DOHH2 (cell line): ENCODE data around the gene LOC128125822.

Experiments
- H3F3A ChIP-seq: fragments of 200-600 bp; sonication (generic), shearing (Covaris generic); 2 replicates; pipeline ENCODE4 v1.6.0; 2016; ENCODE audit warnings: antibody characterized with exemption, mild to moderate bottlenecking; ENCODE audit not compliant: control insufficient read depth, insufficient read depth
- H3K27ac ChIP-seq: fragments of 200-600 bp; sonication (generic); 2 replicates; pipeline ENCODE4 v1.5.1; 2014; ENCODE audit warnings: low read depth, mild to moderate bottlenecking, low read length, moderate library complexity
- H3K27me3 ChIP-seq: fragments of 200-600 bp; sonication (generic); 2 replicates; pipeline ENCODE4 v1.6.1; 2014; ENCODE audit warnings: mild to moderate bottlenecking, low read length, mixed read lengths; ENCODE audit not compliant: control insufficient read depth
- H3K36me3 ChIP-seq: fragments of 200-600 bp; sonication (generic); 2 replicates; pipeline ENCODE4 v1.6.1; 2014; ENCODE audit warnings: mild to moderate bottlenecking, low read length, moderate library complexity, mixed read lengths; ENCODE audit not compliant: control insufficient read depth
- H3K4me1 ChIP-seq: fragments of 200-600 bp; sonication (generic); 2 replicates; pipeline ENCODE4 v1.6.1; 2014; ENCODE audit warnings: mild to moderate bottlenecking, low read length, mixed read lengths; ENCODE audit not compliant: control insufficient read depth
- H3K4me2 ChIP-seq: fragments of 200-600 bp; sonication (generic); 2 replicates; pipeline ENCODE4 v1.6.0; 2014; ENCODE audit warnings: mild to moderate bottlenecking, low read length, moderate library complexity
- H3K4me3 ChIP-seq: fragments of 200-600 bp; sonication (generic); 2 replicates; pipeline ENCODE4 v1.5.1; 2014; ENCODE audit warnings: mild to moderate bottlenecking, low read length, mixed read lengths
- H3K79me2 ChIP-seq: fragments of 200-600 bp; sonication (generic); 2 replicates; pipeline ENCODE4 v1.6.1; 2014; ENCODE audit warnings: mild to moderate bottlenecking, low read length, mixed read lengths; ENCODE audit not compliant: control insufficient read depth
- H3K9me2 ChIP-seq: fragments of 200-600 bp; sonication (generic); replicated peaks from 2 replicates; pipeline ENCODE4 v1.6.1; 2014; ENCODE audit warnings: mild to moderate bottlenecking, low read length, mixed read lengths; ENCODE audit not compliant: control insufficient read depth
- H3K9me3 ChIP-seq: fragments of 200-600 bp; sonication (generic); 2 replicates; pipeline ENCODE4 v1.6.1; 2014; ENCODE audit warnings: antibody characterized with exemption, low read length, mixed read lengths; ENCODE audit not compliant: control insufficient read depth, insufficient read depth
- H4K20me1 ChIP-seq: fragments of 200-600 bp; sonication (generic); 2 replicates; pipeline ENCODE4 v1.6.0; 2014; ENCODE audit warnings: low read depth, mild to moderate bottlenecking, antibody characterized with exemption, low read length, moderate library complexity; ENCODE audit not compliant: control insufficient read depth, insufficient read depth
- CTCF ChIP-seq: fragments of 200-600 bp; sonication (generic); IDR thresholded peaks from one replicate; pipeline ENCODE4 v1.5.1; 2014; ENCODE audit warnings: antibody characterized with exemption, mild to moderate bottlenecking, low read depth, low read length; ENCODE audit not compliant: poor library complexity, severe bottlenecking
- EZH2phosphoT487 ChIP-seq: fragments of 200-600 bp; sonication (generic); IDR thresholded peaks from 2 replicates; pipeline ENCODE4 v1.6.1; 2017; ENCODE audit warnings: borderline replicate concordance, mild to moderate bottlenecking, antibody characterized with exemption, low read length, moderate library complexity, mixed read lengths

LOC128125822 gene

GRCh38 chr6:63576985-63577712, 4.9 kb downstream of the LOC128125822 start:
- H3K79me2 ChIP-seq, result peaks cover 54% of the 10 kb centered on the region
- peaks cover 93% of the 10 kb centered on the region for H3K36me3 ChIP-seq
- H3K4me2 ChIP-seq, result no peak overlapping the region

GRCh38 chr6:63578757-63579156, 6.5 kb downstream of the LOC128125822 start:
- peaks cover 87% of the 10 kb centered on the region for H3K36me3 ChIP-seq
- TF ChIP-seq EZH2phosphoT487 (no peak), CTCF (no peak)
- H3K4me3 ChIP-seq, result no peak overlapping the region
- peaks cover 28% of the 10 kb centered on the region for H3F3A ChIP-seq
- no peak overlapping the region for H3K27ac ChIP-seq
- H3K27me3 ChIP-seq, result no peaks in the 10 kb centered on the region
- H3K79me2 ChIP-seq, result peaks cover 40% of the 10 kb centered on the region
- no peaks in the 10 kb centered on the region for H3K9me3 ChIP-seq
- H4K20me1 ChIP-seq, result peaks cover 17% of the 10 kb centered on the region; the same call in 1 of the 2 replicates
- H3K4me1 ChIP-seq, result peaks cover 15% of the 10 kb centered on the region
- no peaks in the 10 kb centered on the region for H3K9me2 ChIP-seq
- H3K4me2 ChIP-seq, result no peak overlapping the region

More at GRCh38 chr6:63576985-63577712, 4.9 kb downstream of the LOC128125822 start:
- Histone ChIP-seq H3K4me3 (no peak overlapping the region), H3K27ac (no peak overlapping the region), H3F3A (peaks cover 20% of the 10 kb centered on the region), H3K9me3 (no peaks in the 10 kb centered on the region), H4K20me1 (peaks cover 17% of the 10 kb centered on the region; the same call in 1 of the 2 replicates), H3K9me2 (no peaks in the 10 kb centered on the region), H3K27me3 (no peaks in the 10 kb centered on the region), H3K4me1 (peaks cover 16% of the 10 kb centered on the region)
- TF ChIP-seq CTCF, result no peak
- TF ChIP-seq EZH2phosphoT487, result no peak

GRCh38 chr6:63579937-63580703, 7.8 kb downstream of the LOC128125822 start:
- Histone ChIP-seq H4K20me1 (peaks cover 4% of the 10 kb centered on the region; the same call in 1 of the 2 replicates), H3K27ac (no peak overlapping the region), H3K4me2 (no peak overlapping the region), H3K9me3 (no peaks in the 10 kb centered on the region), H3K36me3 (peaks cover 74% of the 10 kb centered on the region), H3F3A (peaks cover 32% of the 10 kb centered on the region), H3K4me1 (peaks cover 2% of the 10 kb centered on the region), H3K9me2 (no peaks in the 10 kb centered on the region), H3K27me3 (no peaks in the 10 kb centered on the region), H3K4me3 (no peak overlapping the region), H3K79me2 (peaks cover 26% of the 10 kb centered on the region)
- TF ChIP-seq CTCF, result no peak
- TF ChIP-seq EZH2phosphoT487, result no peak
